GM18498 (cell line): ENCODE measurements around the gene PDLIM3.

ENCODE experiments used
- ATAC-seq: cut with Tn5 transposase; IDR thresholded peaks from one replicate; pipeline ENCODE4 v1.9.1; 2021; ENCODE audit warnings: mild to moderate bottlenecking, moderate library complexity; ENCODE audit not compliant: unreplicated experiment

Gene PDLIM3

DNA sequence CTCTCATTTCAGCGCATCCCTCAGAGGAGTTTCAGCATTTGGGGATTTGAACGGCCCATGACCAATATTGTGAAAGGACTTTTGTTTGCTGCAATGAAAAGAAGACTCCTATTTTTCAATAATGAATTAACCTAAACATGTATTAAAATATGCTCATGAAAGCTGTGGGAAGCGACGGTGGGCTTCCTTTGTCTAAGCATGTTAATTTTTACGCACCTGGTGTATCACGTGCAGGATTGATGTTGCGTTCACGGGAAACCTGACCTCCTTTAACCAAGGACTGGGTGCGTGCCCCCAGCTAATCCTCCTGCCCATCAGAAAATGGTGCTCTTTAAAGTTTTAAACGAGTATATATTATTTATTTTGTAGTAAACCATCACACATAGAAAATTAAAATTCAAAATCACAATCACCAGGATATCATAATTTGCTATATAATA lies 63.2 kb downstream of the PDLIM3 start:
- ATAC-seq: no peak

DNA sequence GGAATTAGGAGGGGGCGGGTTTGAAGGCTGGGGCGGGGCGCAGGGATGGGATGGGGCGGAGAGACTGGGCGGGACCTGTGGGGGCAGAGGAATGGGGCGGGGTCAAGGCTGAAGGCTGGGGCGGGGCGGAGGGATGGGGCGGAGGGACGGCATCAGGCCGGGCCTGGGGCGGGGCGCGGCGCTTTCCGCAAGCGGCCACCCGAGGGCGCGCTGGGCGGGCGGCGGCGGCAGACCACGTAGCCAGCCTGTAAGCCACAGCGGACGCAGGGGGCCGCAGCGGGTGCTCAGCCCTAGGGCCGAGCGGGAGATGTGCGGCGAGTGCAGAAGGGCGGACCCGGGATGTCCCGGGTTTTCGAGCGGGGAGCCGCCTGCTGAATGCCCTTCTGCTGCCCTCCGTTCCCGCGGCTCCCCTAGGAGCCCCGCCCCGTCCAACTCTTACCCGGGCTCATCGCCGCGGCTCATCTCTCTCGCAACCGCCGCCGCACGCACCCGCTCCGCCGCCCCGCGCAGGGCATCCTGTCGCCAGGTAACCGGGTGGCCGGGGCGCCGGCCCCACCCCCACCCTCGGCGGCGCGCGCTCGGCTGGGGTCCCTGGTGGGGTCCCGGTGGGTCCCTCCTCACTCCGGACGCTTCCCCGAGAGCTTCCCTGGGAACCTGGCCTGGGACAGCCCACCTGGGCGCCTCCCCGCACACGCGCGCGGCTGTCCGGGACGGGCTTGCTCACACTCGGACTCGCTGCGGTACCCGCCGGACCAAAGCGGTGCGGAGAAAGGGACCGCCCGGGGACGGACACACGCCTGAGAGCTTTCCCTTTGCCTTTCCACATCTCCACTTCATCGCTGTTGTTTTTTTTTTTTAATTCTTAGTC lies 63.8 kb downstream of the PDLIM3 start, which contains the start of gene CCDC110:
Gene CCDC110 (minus strand): TSS at position 499 of the 868 bp plus-strand sequence. CDS start 50 bp downstream, at position 449.
- peak; percentile 93 for ATAC-seq

DNA sequence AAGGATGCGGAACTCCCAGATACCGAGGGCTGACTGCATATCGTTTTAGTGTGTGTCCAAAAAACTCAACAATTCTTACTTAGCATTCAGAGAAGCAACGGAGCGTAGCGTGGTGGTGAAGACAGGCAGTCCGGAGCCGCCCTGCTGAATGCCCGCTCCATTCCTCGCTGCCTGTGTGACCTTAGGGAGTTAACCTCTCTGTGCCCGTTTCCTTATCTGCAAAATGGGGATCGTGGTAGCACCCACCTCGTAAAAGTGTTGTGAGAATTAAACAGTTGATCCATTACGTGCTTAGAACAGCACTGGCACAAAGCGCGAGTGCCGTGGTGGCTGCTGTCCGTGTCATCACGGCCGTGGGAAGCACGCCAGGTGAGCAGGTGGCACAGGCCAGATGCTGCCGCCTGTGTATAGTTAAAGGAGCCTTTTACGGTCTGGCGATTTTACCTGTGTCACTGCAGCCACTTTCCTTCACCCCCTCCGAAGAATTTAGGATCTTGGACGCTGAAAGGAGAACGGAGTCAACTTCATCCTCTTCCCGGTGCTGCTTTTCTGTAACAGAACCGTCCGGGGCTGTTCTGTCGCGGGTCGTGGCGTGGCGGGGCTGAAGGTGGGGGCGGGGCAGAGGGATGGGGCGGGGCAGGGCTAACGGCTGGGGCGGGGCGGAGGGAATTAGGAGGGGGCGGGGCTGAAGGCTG lies 64.7 kb downstream of the PDLIM3 start:
- ATAC-seq: peak; percentile 1

DNA sequence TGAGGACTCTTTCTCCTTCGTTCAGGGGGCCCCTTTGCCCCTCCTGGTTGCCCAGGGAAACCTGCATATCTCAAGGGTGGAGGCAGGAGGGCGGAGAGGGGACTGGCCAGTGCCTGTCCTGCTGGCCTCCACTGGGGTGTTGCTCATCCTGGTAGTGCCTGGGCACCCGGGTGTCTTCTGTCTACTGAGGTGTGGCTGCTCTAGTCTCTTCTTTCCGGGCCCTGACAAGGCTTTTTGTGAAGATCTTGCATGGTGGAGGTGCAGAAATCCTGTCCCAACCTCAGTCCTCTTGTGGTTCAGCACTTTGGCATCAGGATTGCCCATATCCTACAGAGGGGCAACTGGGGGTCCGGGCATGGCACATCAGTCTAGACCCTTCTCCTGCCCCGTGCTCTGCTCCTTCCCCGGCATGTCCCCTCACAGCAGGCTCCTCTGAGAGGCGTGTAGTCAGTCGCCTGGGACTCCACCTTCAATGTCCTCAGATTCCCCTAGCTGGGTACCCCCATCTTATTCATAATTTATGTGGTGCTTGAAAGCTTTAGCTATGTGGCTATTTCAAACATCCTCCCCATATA lies 65.6 kb downstream of the PDLIM3 start:
- no peak for ATAC-seq

DNA sequence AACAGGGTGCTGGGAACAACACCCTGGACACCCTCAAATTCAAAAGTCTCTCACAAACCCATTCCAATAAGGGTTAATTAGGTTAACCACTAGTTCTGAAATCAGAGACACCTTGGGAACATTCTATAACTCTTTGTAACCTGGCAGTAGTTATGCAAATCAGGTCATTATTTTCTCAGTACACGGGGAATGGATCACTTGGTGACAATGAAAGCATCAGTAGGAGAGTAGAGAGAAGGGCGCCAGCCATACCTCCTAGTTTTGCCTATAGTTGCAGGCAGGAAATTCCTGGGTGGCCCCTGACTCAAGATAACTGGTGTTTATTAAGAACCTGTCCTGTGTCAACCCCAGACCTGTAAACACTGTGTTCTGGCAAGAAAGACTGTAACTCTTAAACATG lies 66.3 kb downstream of the PDLIM3 start:
- ATAC-seq: no peak

DNA sequence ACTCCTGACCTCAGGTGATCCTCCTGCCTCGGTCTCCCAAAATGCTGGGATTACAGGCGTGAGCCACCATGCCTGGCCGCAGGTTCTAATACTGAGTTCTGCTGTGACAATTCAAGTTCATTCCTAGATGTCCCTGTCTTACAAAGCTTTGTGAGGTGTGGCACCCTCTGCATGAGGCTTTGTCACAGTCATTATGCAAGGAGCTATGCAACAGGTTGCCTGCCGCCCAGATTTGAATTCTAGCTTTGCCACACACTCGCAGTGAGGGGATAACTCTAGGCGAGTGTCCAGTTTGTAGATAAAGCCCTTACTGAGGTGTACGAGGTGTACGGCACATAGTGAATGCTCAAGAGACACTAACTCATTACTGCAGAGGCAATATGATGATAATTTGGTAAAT lies 67.3 kb downstream of the PDLIM3 start:
- no peak for ATAC-seq

DNA sequence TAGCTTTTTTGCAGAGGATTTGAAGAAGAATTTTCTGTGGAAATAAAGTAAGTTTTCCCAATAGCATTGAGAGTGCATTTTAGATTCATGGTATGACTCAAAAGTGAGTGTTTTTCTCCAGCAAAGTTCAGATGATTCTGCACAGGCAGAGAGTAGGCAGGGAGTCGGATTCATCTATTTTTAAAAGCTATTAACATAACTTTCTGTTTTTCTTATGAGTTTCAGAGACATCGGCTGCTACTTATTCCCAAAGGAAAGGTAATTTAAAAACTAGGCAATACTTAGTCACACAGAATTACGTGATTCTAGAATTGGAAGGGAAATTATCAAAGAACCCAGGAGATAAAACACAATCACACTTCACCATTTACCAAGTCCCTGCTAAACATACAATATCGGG lies 68.2 kb downstream of the PDLIM3 start:
- ATAC-seq: no peak

DNA sequence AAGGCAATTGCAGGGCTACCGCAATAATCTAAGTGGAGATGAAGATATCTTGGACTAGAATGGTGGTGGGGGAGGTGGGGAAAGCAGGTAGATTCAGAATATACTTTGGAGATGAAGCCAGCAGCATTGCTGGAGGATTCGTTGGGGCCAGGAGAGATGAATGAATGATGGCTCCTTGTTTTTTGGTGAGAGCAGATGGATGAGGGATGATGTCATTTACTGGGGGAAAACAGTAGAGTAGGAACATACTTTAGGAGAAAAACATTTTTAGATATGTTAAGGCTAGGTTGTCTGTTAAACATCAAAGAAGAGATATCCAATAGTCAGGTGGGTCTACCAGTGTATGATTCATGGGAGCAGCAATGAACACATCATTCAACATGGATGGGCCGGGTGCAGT lies 69.6 kb downstream of the PDLIM3 start:
- no peak for ATAC-seq

DNA sequence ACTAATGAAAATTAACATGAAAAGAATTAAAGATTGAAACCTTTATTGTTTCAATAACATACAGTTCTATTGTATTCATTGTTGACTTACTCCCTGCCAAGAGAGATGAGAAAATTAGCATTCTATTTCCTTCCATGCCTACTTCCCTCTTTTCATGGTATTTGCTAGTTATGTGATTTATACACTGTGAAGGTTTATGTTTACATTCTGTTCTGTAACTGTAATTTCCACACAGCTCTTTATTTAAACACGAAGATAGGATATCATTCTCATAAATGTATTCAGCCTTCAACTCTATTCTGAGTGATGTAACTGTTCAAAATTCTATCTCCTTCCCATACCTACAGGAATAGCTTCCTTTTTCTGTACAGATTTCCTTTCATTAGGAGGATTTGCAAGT lies 70.4 kb downstream of the PDLIM3 start:
- no peak for ATAC-seq

DNA sequence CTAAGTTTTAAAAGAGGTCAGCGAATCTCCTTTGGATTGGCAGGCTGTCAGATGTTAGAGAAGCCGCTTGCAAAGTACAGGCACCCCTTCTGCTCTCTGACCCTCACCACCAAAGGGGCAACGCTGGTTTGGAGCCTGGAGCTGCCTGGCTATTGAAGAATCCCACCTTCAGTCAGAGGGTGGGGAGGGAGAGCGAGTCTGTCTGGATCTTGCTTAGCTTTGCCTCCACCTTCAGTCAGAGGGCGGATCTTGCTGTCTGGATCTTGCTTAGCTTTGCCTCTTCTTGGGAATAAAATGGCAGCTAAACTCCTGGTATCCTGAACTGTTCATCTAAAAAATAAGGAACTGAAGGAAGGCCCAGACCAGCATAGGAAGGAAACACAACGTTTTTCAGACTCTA lies 71.1 kb downstream of the PDLIM3 start:
- no peak for ATAC-seq

DNA sequence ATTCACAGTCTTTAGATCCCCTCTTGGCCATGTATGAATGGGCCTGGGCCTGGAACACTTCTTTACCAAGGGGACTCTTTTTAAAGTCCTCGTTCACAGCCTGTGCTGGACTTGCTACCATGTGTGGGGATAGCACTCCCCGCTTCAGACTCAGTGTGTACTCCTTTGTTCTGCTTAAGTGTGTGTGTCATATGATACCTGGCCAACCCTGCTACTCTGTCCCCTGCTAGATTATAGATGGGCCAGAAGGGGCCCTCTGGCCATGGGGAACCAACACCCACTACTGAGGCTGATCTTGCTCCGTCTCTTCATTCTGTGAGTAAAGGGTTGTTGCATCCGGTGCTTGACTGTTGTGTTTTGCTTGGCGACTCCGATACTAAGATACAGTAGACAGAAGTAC lies 71.8 kb downstream of the PDLIM3 start:
- ATAC-seq: no peak

DNA sequence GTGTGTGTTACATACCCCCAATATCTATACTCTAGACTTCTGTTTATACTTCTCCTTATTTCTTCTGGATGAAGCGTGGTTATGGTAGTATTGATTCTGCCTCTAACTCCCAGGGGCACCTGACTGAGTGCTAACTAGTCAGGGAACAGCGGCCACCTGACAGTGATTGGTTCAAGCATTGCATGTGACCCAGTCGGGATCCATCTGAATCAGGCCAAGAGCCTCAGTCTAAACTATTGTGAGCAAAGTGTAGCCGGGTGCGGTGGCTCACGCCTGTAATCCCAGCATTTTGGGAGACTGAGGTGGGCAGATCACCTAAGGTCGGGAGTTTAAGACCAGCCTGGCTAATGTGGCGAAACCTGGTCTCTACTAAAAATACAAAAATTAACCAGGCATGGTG lies 73.7 kb downstream of the PDLIM3 start:
- ATAC-seq: no peak

DNA sequence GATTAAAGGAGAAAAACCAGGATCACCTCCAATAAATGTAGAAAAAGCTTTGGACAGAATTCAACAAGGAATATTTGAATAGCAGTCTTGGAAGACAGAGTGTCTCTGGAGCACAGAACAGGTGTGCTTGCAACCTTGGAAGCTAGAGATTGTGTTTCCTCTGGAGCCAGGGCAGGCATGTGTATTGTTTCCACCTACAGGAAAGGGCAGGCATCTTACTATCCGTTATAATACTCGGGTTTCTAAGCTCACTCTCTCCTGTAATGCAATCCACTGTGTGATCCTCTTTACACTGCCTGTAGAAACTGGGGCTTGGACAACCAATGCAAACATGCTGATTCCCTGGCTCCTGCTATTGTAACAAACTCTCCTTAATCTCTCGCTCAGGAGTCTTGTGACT lies 78.2 kb downstream of the PDLIM3 start:
- ATAC-seq: no peak

DNA sequence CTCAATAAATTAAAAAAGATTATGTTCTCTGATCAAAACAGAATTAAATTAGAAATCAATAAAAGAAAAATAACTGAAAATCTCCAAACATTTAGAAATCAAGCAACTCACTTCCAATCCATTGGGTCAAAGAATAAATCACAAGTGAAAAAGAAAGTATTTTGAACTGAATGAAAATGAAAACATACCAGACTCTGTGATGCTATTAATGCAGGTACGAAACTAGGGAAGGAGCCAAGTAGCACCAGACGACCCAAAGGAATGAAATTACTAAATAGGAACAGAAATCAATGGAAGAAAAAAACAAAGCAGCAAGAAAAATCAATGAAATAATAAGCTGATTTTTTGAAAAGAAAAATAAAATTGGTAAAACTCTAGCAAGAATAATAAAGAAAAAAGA lies 79.2 kb downstream of the PDLIM3 start:
- ATAC-seq: no peak
